Gastrocnemius medialis (tissue), 4 donors: ENCODE data around the gene GCH1. TPM values are rescaled to one million over a fixed set of nuclear protein-coding genes. Genes with fewer than 3 reads are reported as not detected.

Source experiments
- ATAC-seq, 2 donors: fragments of 150-250 bp; one replicate each; pipeline ENCODE4 v1.9.1; 2016
- DNase-seq, 2 donors: peaks; one replicate each; pipeline ENCODE4 v3.0.0-alpha.2; 2019
- H3K27ac ChIP-seq, 4 donors: fragments of 200-600 bp; sonication (generic); 1 replicate in 1 of 4; 2 replicates in 3 of 4; pipeline ENCODE4 v1.5.1; 2016 to 2018; ENCODE audit warnings: mild to moderate bottlenecking in 2 of 4, moderate library complexity in 1 of 4
- H3K27me3 ChIP-seq, 3 donors: fragments of 200-600 bp; sonication (generic) in 2 of 3; 1 replicate in 1 of 3; 2 replicates in 2 of 3; pipeline versions ENCODE4 v1.5.1 to v1.6.0; 2016 to 2019; ENCODE audit warnings: mild to moderate bottlenecking in 1 of 3, moderate library complexity in 1 of 3
- H3K36me3 ChIP-seq, 2 donors: fragments of 200-600 bp; sonication (generic) in 1 of 2; one replicate each; pipeline ENCODE4 v1.5.1; 2017 to 2018
- H3K4me1 ChIP-seq, 2 donors: fragments of 200-600 bp; sonication (generic) in 1 of 2; one replicate each; pipeline ENCODE4 v1.5.1; 2016 to 2017; ENCODE audit warnings: mild to moderate bottlenecking in 2 of 2
- H3K4me3 ChIP-seq, 4 donors: fragments of 200-600 bp; sonication (generic) in 3 of 4; 1 replicate in 1 of 4; 2 replicates in 3 of 4; pipeline ENCODE4 v1.5.1; 2016 to 2019; ENCODE audit warnings: mild to moderate bottlenecking in 2 of 4
- H3K9me3 ChIP-seq, 3 donors: fragments of 200-600 bp; sonication (generic) in 2 of 3; 1 replicate in 1 of 3; 2 replicates in 2 of 3; pipeline ENCODE4 v1.5.1; 2016 to 2019
- CTCF ChIP-seq, 5 experiments: fragments of 450-650 bp in 3 of 5; fragments of 200-600 bp in 2 of 5; sonication (generic) in 2 of 5; IDR thresholded peaks in 4 of 5; conservative IDR thresholded peaks in 1 of 5; 1 replicate in 4 of 5; 2 replicates in 1 of 5; pipeline ENCODE4 v1.5.1; 2016 to 2019; ENCODE audit warnings: antibody characterized with exemption in 5 of 5, mild to moderate bottlenecking in 3 of 5, moderate library complexity in 3 of 5
- POLR2A ChIP-seq, 2 donors: fragments of 450-650 bp; IDR thresholded peaks; one replicate each; pipeline ENCODE4 v1.6.1; 2017; ENCODE audit warnings: antibody characterized with exemption in 2 of 2, mild to moderate bottlenecking in 2 of 2, moderate library complexity in 2 of 2
- in situ Hi-C, 4 donors: fragments of 200-750 bp; cut with MboI; loops; one replicate each; pipeline versions ENCODE4 v1.15.0 to v1.8.0; 2017; ENCODE audit warnings: low sequenced_read_pairs in 4 of 4
- intact Hi-C: fragments of 100-400 bp; cut with DNase I; formaldehyde crosslinking; loops from one replicate; pipeline ENCODE4 v1.15.1; 2023; ENCODE audit warnings: low total_unique reads
- total RNA-seq, 4 donors: library from RNA; depleted of rRNA; stranded (reverse); fragments of >200 nt; gene quantifications; one replicate each; pipeline versions ENCODE4 v1.1.0 to v1.2.3, GENCODE V29; 2016

The GCH1 gene
- total RNA-seq, 4 donors from 2014 or later = 0.53 to 1.6 (median 0.92) TPM

GRCh38 chr14:54854181-54854580 is 48.4 kb downstream of the GCH1 start:
- no peak overlapping the region for H3K4me3 ChIP-seq
- no peak for ATAC-seq

GRCh38 chr14:54853339-54853738 is 49.3 kb downstream of the GCH1 start:
- in situ Hi-C loops = no loop called here
- Histone ChIP-seq H3K9me3 (no peaks in the 10 kb centered on the region), H3K4me1 (peaks cover 0 to 3% of the 10 kb centered on the region in 2 donors), H3K27me3 (no peaks in the 10 kb centered on the region), H3K4me3 (no peak overlapping the region), H3K27ac (no peak overlapping the region), H3K36me3 (no peaks in the 10 kb centered on the region)
- intact Hi-C loops = no loop called here
- DNase-seq = no peak
- TF ChIP-seq CTCF (IDR thresholded peaks at IDR 0.05 in 4 of 5, conservative IDR thresholded peaks at IDR 0.05 in 1 of 5) (no peak), POLR2A (IDR thresholded peaks at IDR 0.05) (no peak)
- no peak for ATAC-seq

More at GRCh38 chr14:54854181-54854580, 48.4 kb downstream of the GCH1 start:
- Histone ChIP-seq H3K4me1 (peaks cover 0 to 3% of the 10 kb centered on the region in 2 donors), H3K27ac (no peak overlapping the region), H3K36me3 (no peaks in the 10 kb centered on the region), H3K27me3 (no peaks in the 10 kb centered on the region), H3K9me3 (no peaks in the 10 kb centered on the region)
- TF ChIP-seq CTCF (IDR thresholded peaks at IDR 0.05 in 4 of 5, conservative IDR thresholded peaks at IDR 0.05 in 1 of 5) (no peak), POLR2A (IDR thresholded peaks at IDR 0.05) (no peak)
- no peak for DNase-seq
- intact Hi-C loops (no loop called here), in situ Hi-C loops (no loop called here)

- DNase-seq = no peak
- in situ Hi-C loops (no loop called here), intact Hi-C loops (no loop called here)
- ATAC-seq = no peak
- Histone ChIP-seq H3K27me3 (no peaks in the 10 kb centered on the region), H3K36me3 (no peaks in the 10 kb centered on the region), H3K27ac (no peak overlapping the region), H3K9me3 (no peaks in the 10 kb centered on the region), H3K4me3 (no peak overlapping the region), H3K4me1 (peaks cover 0 to under 1% of the 10 kb centered on the region in 2 donors)
- TF ChIP-seq POLR2A (IDR thresholded peaks at IDR 0.05) = no peak
- no peak for TF ChIP-seq CTCF (IDR thresholded peaks at IDR 0.05 in 4 of 5, conservative IDR thresholded peaks at IDR 0.05 in 1 of 5)
Observed at GRCh38 chr14:54852215-54852614, 50.4 kb downstream of the GCH1 start.

- Histone ChIP-seq H3K36me3 (no peaks in the 10 kb centered on the region), H3K9me3 (no peaks in the 10 kb centered on the region), H3K27ac (no peak overlapping the region), H3K4me3 (no peak overlapping the region), H3K4me1 (no peaks in the 10 kb centered on the region), H3K27me3 (no peaks in the 10 kb centered on the region)
- in situ Hi-C loops (no loop called here), intact Hi-C loops (no loop called here)
- DNase-seq = no peak
- no peak for ATAC-seq
- TF ChIP-seq CTCF (IDR thresholded peaks at IDR 0.05 in 4 of 5, conservative IDR thresholded peaks at IDR 0.05 in 1 of 5) (no peak), POLR2A (IDR thresholded peaks at IDR 0.05) (no peak)
Observed at GRCh38 chr14:54848910-54849309, 53.7 kb downstream of the GCH1 start.

GRCh38 chr14:54845641-54846040 is 57.0 kb downstream of the GCH1 start:
- in situ Hi-C loops (no loop called here), intact Hi-C loops (no loop called here)
- Histone ChIP-seq H3K36me3 (no peaks in the 10 kb centered on the region), H3K4me1 (no peaks in the 10 kb centered on the region), H3K9me3 (no peaks in the 10 kb centered on the region), H3K27me3 (no peaks in the 10 kb centered on the region), H3K4me3 (no peak overlapping the region), H3K27ac (no peak overlapping the region)
- ATAC-seq (no peak), DNase-seq (no peak)
- TF ChIP-seq CTCF (IDR thresholded peaks at IDR 0.05 in 4 of 5, conservative IDR thresholded peaks at IDR 0.05 in 1 of 5) (no peak), POLR2A (IDR thresholded peaks at IDR 0.05) (no peak)
